ENCODE measurements around the gene JPT1. TPM values are rescaled to one million over a fixed set of nuclear protein-coding genes. Genes with fewer than 3 reads are reported as not detected.

The JPT1 gene
- total RNA-seq, 1 experiment from 2014 or later = 479 TPM

DNA sequence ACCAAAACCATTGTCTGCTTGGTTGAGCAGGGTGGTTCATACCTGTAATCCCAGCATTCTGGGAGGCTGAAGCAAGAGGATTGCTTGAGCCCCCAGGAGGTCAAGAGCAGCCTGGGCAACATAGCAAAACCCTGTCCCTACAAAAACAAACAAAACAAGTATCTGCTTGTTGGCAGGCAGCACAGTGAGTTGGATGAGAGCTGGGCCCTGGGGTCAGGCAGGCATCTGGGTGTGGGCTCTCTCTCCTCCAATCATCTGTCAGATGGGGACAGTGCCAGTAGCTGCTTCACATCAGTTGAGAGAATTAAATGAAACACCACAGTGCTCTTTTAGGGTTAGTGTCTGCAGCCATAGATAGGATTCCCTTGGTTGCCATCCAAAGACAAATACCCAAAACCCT, 38.8 kb downstream of the JPT1 start:
- intact Hi-C loops (cut with micrococcal nuclease; ENCODE audit: unreplicated experiment) = no loop called here
- Mint-ChIP-seq H3K27me3 (ENCODE audit: unreplicated experiment) (no peaks in the 10 kb centered on the region), H3K36me3 (ENCODE audit: insufficient read depth, unreplicated experiment) (peaks cover 69% of the 10 kb centered on the region), H3K9me3 (ENCODE audit: low read depth, unreplicated experiment) (no peaks in the 10 kb centered on the region), H3K27ac (ENCODE audit: unreplicated experiment) (no peak overlapping the region), H3K4me3 (ENCODE audit: low read depth, unreplicated experiment) (no peak overlapping the region), H3K4me1 (ENCODE audit: low read depth, unreplicated experiment) (peaks cover 39% of the 10 kb centered on the region)
- BruUV-seq (replicated peaks) = no TSS peak
- TF ChIP-seq, protein P1, sequence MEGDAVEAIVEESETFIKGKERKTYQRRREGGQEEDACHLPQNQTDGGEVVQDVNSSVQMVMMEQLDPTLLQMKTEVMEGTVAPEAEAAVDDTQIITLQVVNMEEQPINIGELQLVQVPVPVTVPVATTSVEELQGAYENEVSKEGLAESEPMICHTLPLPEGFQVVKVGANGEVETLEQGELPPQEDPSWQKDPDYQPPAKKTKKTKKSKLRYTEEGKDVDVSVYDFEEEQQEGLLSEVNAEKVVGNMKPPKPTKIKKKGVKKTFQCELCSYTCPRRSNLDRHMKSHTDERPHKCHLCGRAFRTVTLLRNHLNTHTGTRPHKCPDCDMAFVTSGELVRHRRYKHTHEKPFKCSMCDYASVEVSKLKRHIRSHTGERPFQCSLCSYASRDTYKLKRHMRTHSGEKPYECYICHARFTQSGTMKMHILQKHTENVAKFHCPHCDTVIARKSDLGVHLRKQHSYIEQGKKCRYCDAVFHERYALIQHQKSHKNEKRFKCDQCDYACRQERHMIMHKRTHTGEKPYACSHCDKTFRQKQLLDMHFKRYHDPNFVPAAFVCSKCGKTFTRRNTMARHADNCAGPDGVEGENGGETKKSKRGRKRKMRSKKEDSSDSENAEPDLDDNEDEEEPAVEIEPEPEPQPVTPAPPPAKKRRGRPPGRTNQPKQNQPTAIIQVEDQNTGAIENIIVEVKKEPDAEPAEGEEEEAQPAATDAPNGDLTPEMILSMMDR (IDR thresholded peaks at IDR 0.05; ENCODE audit: unreplicated experiment) = no peak
- DNase-seq = no peak
- CTCF ChIA-PET = interaction anchor here (0.6 to 3.2 kb wide), 4 partner anchors 15 to 465 kb away, joined by 3 to 59 read pairs (median 12); partner anchors contain the start of gene NT5C

DNA sequence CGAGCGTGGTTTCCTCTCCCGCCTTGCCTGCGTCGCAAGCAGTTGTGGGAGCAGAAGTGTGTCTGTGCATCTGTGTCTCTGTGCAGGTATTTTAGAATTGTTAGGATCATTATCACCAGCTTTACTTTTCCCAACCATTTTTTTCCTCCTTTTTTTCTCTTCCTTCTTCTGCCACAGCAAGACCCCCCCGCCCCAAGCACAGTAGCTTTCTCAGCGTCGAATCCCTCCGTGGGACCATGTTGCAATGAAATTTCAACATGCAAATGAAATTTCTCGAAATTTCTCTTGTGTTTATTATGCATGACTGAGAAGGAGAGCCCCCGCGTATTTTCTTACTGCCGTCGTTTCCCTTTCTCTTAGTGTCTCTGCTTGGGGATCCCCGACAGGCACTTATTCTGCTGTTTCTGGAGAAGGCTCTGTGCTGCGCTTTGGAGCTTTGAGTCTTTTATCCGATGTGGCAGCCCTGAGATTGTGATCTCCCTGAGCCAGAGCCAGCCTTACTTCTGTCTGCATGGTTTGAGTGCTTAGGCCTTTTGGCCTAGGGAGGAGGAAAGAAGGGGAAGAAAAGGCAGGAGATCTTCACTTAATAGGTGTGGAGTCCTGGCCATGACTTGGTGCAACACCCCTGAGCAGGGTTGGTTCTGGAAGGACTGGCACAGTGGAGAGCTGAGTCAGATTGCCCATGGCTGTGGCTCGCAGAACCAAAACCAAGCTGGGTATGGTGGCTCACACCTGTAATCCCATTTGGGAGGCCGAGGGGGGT, 39.6 kb downstream of the JPT1 start:
- Mint-ChIP-seq H3K4me3 (ENCODE audit: low read depth, unreplicated experiment) (peak overlapping the region; percentile 61), H3K27me3 (ENCODE audit: unreplicated experiment) (no peaks in the 10 kb centered on the region), H3K27ac (ENCODE audit: unreplicated experiment) (peak overlapping the region; percentile 62), H3K4me1 (ENCODE audit: low read depth, unreplicated experiment) (peaks cover 32% of the 10 kb centered on the region), H3K9me3 (ENCODE audit: low read depth, unreplicated experiment) (no peaks in the 10 kb centered on the region), H3K36me3 (ENCODE audit: insufficient read depth, unreplicated experiment) (peaks cover 69% of the 10 kb centered on the region)
- DNase-seq = no peak
- CTCF ChIA-PET = interaction anchor here (0.6 to 3.2 kb wide), 22 partner anchors 9 to 156 kb away, joined by 3 to 59 read pairs (median 4); partner anchors contain the start of genes JPT1, MIF4GD, MRPL58 and NT5C
- intact Hi-C loops (cut with micrococcal nuclease; ENCODE audit: unreplicated experiment) = loop anchor here (1.0 to 5.0 kb wide), 3 partner anchors 58 to 298 kb away; no protein-coding TSS in a partner anchor
- TF ChIP-seq, protein P1 (IDR thresholded peaks at IDR 0.05; ENCODE audit: unreplicated experiment) = no peak
- BruUV-seq (replicated peaks) = no TSS peak

DNA sequence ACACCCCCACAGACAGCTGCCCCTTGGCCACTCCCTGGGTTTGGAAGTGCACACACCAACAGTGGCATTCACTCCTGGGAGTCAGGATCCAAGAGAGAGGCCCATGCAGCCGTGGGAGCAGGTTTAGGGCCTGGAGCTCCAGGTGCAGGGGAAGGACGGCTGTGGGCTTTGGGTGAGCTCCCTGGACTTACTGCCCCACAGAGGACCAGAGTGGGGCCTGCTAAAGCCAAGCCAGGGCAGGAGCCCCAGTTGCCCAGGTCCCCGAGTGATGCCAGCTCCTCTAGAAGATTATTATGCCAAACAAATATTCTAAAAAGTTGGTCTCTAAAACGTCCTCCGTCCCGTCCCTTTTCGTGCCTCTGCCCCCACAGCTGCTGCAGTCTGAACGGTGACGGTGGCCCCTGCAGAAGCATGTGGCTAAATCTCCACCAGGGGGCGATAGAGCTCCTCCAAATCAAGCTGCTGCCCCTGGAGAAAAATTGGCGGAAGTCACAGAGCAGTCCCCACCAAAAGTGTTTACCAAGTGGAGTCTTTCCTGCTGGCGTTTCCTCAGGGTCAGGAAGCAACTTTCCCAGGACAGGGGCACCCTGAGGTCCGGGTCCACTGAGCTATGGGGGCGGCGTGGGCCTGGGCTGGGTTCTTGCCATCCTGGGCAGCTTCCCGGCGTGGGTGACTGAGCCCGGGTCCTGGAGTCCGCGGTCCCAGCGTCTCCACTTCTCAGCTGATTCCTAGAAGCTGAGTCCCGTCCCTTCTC, 40.3 kb downstream of the JPT1 start:
- Mint-ChIP-seq H3K27ac (ENCODE audit: unreplicated experiment) (peak overlapping the region; percentile 62), H3K4me1 (ENCODE audit: low read depth, unreplicated experiment) (peaks cover 30% of the 10 kb centered on the region), H3K36me3 (ENCODE audit: insufficient read depth, unreplicated experiment) (peaks cover 71% of the 10 kb centered on the region), H3K9me3 (ENCODE audit: low read depth, unreplicated experiment) (no peaks in the 10 kb centered on the region), H3K27me3 (ENCODE audit: unreplicated experiment) (no peaks in the 10 kb centered on the region), H3K4me3 (ENCODE audit: low read depth, unreplicated experiment) (peak overlapping the region; percentile 61)
- TF ChIP-seq, protein P1 (IDR thresholded peaks at IDR 0.05; ENCODE audit: unreplicated experiment) = peak; percentile 94
- CTCF ChIA-PET = interaction anchor here (0.7 to 3.2 kb wide), 24 partner anchors 8 to 157 kb away, joined by 3 to 59 read pairs (median 4); partner anchors contain the start of genes JPT1, MIF4GD, MRPL58 and NT5C
- BruUV-seq (replicated peaks) = no TSS peak
- DNase-seq = peak; percentile 89
- intact Hi-C loops (cut with micrococcal nuclease; ENCODE audit: unreplicated experiment) = loop anchor here (1.0 to 5.0 kb wide), 3 partner anchors 58 to 298 kb away; no protein-coding TSS in a partner anchor

DNA sequence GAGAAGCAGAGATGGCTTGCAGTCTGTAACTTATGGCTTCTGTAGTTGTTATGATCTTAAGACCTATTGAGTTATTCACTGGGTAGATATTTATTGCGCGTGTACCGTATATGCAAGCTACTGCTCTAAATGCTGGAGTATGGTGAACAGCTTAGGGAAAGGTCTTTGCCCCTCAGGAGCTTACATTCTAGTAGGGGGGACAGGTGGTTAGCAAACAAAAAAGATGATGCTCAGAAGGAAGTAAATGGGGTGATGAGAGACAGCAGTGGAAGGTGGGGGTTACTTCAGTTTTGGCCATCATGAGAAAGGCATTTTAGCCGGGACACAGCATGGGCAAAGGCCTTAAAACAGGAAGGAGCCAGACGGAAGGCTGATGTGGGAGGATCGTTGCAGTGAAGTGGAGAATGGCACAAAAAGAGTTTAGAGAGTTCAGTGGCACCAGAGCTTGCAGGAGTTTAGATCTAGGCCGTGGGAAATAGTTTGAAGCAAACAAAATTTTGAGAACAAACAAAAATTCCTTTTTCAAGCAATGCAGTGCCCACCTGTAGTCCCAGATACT, 42.5 kb downstream of the JPT1 start:
- peak overlapping the region; percentile 23 for H3K27ac Mint-ChIP-seq (ENCODE audit: unreplicated experiment)
- peaks cover 78% of the 10 kb centered on the region for H3K36me3 Mint-ChIP-seq (ENCODE audit: insufficient read depth, unreplicated experiment)
- intact Hi-C loops (cut with micrococcal nuclease; ENCODE audit: unreplicated experiment) = loop anchor here (5.0 kb wide), 2 partner anchors 60 to 300 kb away; no protein-coding TSS in a partner anchor
- TSS peak; percentile 17 for BruUV-seq (replicated peaks)
- CTCF ChIA-PET = interaction anchor here (0.6 to 1.6 kb wide), 5 partner anchors 19 to 196 kb away, joined by 3 to 8 read pairs (median 4); partner anchors contain the start of gene NT5C
- H3K4me1 Mint-ChIP-seq (ENCODE audit: low read depth, unreplicated experiment) = peaks cover 22% of the 10 kb centered on the region
- no peaks in the 10 kb centered on the region for H3K9me3 Mint-ChIP-seq (ENCODE audit: low read depth, unreplicated experiment)
- TF ChIP-seq, protein P1 (IDR thresholded peaks at IDR 0.05; ENCODE audit: unreplicated experiment) = no peak
- H3K4me3 Mint-ChIP-seq (ENCODE audit: low read depth, unreplicated experiment) = peak overlapping the region; percentile 85
- no peaks in the 10 kb centered on the region for H3K27me3 Mint-ChIP-seq (ENCODE audit: unreplicated experiment)
- no peak for DNase-seq
